Central memory CD8-positive, alpha-beta T cell (primary cell): ENCODE data around the gene DMGDH.

ENCODE experiments used
- ATAC-seq: fragments of 150-1000 bp; cut with Tn5 transposase; replicated peaks from 2 replicates; pipeline ENCODE4 v1.10.0; 2022; ENCODE audit warnings: mild to moderate bottlenecking, moderate FRiP score, moderate number of reproducible peaks; ENCODE audit not compliant: poor library complexity, severe bottlenecking; ENCODE audit errors: extremely low read depth
- DNase-seq, 2 donors: peaks; one replicate each; pipeline ENCODE4 v3.0.0; 2021; ENCODE audit warnings: low spot score in 2 of 2
- H3K27ac Mint-ChIP-seq: one replicate; pipeline ENCODE4 v1.8.0; 2022; ENCODE audit warnings: low read depth, mild to moderate bottlenecking, moderate library complexity, mixed read lengths
- H3K27me3 Mint-ChIP-seq: one replicate; pipeline ENCODE4 v1.8.0; 2022; ENCODE audit warnings: mixed read lengths
- H3K36me3 Mint-ChIP-seq: one replicate; pipeline ENCODE4 v1.8.0; 2022; ENCODE audit warnings: mild to moderate bottlenecking, moderate library complexity, mixed read lengths; ENCODE audit not compliant: insufficient read depth
- H3K4me1 Mint-ChIP-seq: one replicate; pipeline ENCODE4 v1.8.0; 2022; ENCODE audit warnings: mixed read lengths
- H3K4me3 Mint-ChIP-seq: one replicate; pipeline ENCODE4 v1.8.0; 2022; ENCODE audit warnings: mild to moderate bottlenecking, moderate library complexity, mixed read lengths
- H3K9me3 Mint-ChIP-seq: one replicate; pipeline ENCODE4 v1.8.0; 2022; ENCODE audit warnings: mixed read lengths

The DMGDH gene

GRCh38 chr5:78975035-78975434 lies 94.4 kb downstream of the DMGDH start:
- H3K4me3 Mint-ChIP-seq: no peak overlapping the region
- H3K27me3 Mint-ChIP-seq: no peaks in the 10 kb centered on the region
- H3K27ac Mint-ChIP-seq: no peak overlapping the region
- ATAC-seq (no peak), DNase-seq (no peak)
- H3K4me1 Mint-ChIP-seq: peaks cover 11% of the 10 kb centered on the region
- H3K36me3 Mint-ChIP-seq: peaks cover 2% of the 10 kb centered on the region
- no peaks in the 10 kb centered on the region for H3K9me3 Mint-ChIP-seq

- no peaks in the 10 kb centered on the region for H3K9me3 Mint-ChIP-seq
- H3K27me3 Mint-ChIP-seq: no peaks in the 10 kb centered on the region
- DNase-seq: no peak
- no peak for ATAC-seq
- H3K36me3 Mint-ChIP-seq: peaks cover 2% of the 10 kb centered on the region
- no peak overlapping the region for H3K27ac Mint-ChIP-seq
- H3K4me1 Mint-ChIP-seq: peaks cover 11% of the 10 kb centered on the region
- H3K4me3 Mint-ChIP-seq: no peak overlapping the region
Observed at GRCh38 chr5:78974601-78975000, 94.9 kb downstream of the DMGDH start.

GRCh38 chr5:78974011-78974410 lies 95.5 kb downstream of the DMGDH start:
- ATAC-seq (no peak), DNase-seq (no peak)
- Mint-ChIP-seq H3K27me3 (no peaks in the 10 kb centered on the region), H3K9me3 (no peaks in the 10 kb centered on the region), H3K4me3 (no peak overlapping the region), H3K27ac (no peak overlapping the region), H3K36me3 (peaks cover 2% of the 10 kb centered on the region), H3K4me1 (peaks cover 11% of the 10 kb centered on the region)

- ATAC-seq: no peak
- DNase-seq: no peak
- H3K4me1 Mint-ChIP-seq: peaks cover 11% of the 10 kb centered on the region
- no peaks in the 10 kb centered on the region for H3K9me3 Mint-ChIP-seq
- no peaks in the 10 kb centered on the region for H3K27me3 Mint-ChIP-seq
- H3K27ac Mint-ChIP-seq: no peak overlapping the region
- H3K36me3 Mint-ChIP-seq: peaks cover 2% of the 10 kb centered on the region
- H3K4me3 Mint-ChIP-seq: no peak overlapping the region
Observed at GRCh38 chr5:78972654-78973428, 96.6 kb downstream of the DMGDH start.

GRCh38 chr5:78971998-78972397 lies 97.5 kb downstream of the DMGDH start:
- Mint-ChIP-seq H3K4me1 (peaks cover 5% of the 10 kb centered on the region), H3K27me3 (no peaks in the 10 kb centered on the region), H3K9me3 (no peaks in the 10 kb centered on the region), H3K4me3 (no peak overlapping the region), H3K36me3 (peaks cover 3% of the 10 kb centered on the region), H3K27ac (no peak overlapping the region)
- ATAC-seq (no peak), DNase-seq (no peak)

GRCh38 chr5:78968781-78969180 lies 100.7 kb downstream of the DMGDH start:
- Mint-ChIP-seq H3K4me3 (no peak overlapping the region), H3K36me3 (peaks cover 3% of the 10 kb centered on the region), H3K9me3 (no peaks in the 10 kb centered on the region), H3K27ac (no peak overlapping the region), H3K27me3 (no peaks in the 10 kb centered on the region), H3K4me1 (peaks cover 5% of the 10 kb centered on the region)
- no peak for DNase-seq
- no peak for ATAC-seq

- Mint-ChIP-seq H3K4me3 (no peak overlapping the region), H3K27ac (no peak overlapping the region), H3K36me3 (peaks cover 7% of the 10 kb centered on the region), H3K27me3 (no peaks in the 10 kb centered on the region), H3K4me1 (no peaks in the 10 kb centered on the region), H3K9me3 (no peaks in the 10 kb centered on the region)
- ATAC-seq (no peak), DNase-seq (no peak)
Observed at GRCh38 chr5:78964889-78965288, 104.6 kb downstream of the DMGDH start.

GRCh38 chr5:78961743-78962142 lies 107.7 kb downstream of the DMGDH start:
- Mint-ChIP-seq H3K9me3 (no peaks in the 10 kb centered on the region), H3K4me1 (no peaks in the 10 kb centered on the region), H3K4me3 (no peak overlapping the region), H3K27me3 (no peaks in the 10 kb centered on the region), H3K36me3 (peaks cover 7% of the 10 kb centered on the region), H3K27ac (no peak overlapping the region)
- DNase-seq (no peak), ATAC-seq (no peak)

- DNase-seq (no peak), ATAC-seq (no peak)
- Mint-ChIP-seq H3K27me3 (no peaks in the 10 kb centered on the region), H3K27ac (no peak overlapping the region), H3K36me3 (peaks cover 10% of the 10 kb centered on the region), H3K9me3 (no peaks in the 10 kb centered on the region), H3K4me3 (no peak overlapping the region), H3K4me1 (no peaks in the 10 kb centered on the region)
Observed at GRCh38 chr5:78959767-78960166, 109.7 kb downstream of the DMGDH start.

GRCh38 chr5:78958672-78959445 lies 110.6 kb downstream of the DMGDH start:
- DNase-seq (no peak), ATAC-seq (no peak)
- Mint-ChIP-seq H3K9me3 (no peaks in the 10 kb centered on the region), H3K4me3 (no peak overlapping the region), H3K27me3 (no peaks in the 10 kb centered on the region), H3K27ac (no peak overlapping the region), H3K4me1 (peaks cover under 1% of the 10 kb centered on the region), H3K36me3 (peaks cover 8% of the 10 kb centered on the region)

- Mint-ChIP-seq H3K9me3 (no peaks in the 10 kb centered on the region), H3K27ac (no peak overlapping the region), H3K36me3 (peaks cover 7% of the 10 kb centered on the region), H3K4me3 (no peak overlapping the region), H3K4me1 (peaks cover 9% of the 10 kb centered on the region), H3K27me3 (no peaks in the 10 kb centered on the region)
- DNase-seq (no peak), ATAC-seq (no peak)
Observed at GRCh38 chr5:78956901-78957300, 112.6 kb downstream of the DMGDH start.

GRCh38 chr5:78953092-78953800 lies 116.2 kb downstream of the DMGDH start:
- H3K27ac Mint-ChIP-seq: peak overlapping the region; percentile 53
- DNase-seq (no peak), ATAC-seq (no peak)
- H3K4me1 Mint-ChIP-seq: peaks cover 9% of the 10 kb centered on the region
- no peak overlapping the region for H3K4me3 Mint-ChIP-seq
- H3K27me3 Mint-ChIP-seq: no peaks in the 10 kb centered on the region
- no peaks in the 10 kb centered on the region for H3K9me3 Mint-ChIP-seq
- H3K36me3 Mint-ChIP-seq: peaks cover 4% of the 10 kb centered on the region
